ENCODE measurements around the gene ID2.

DNA sequence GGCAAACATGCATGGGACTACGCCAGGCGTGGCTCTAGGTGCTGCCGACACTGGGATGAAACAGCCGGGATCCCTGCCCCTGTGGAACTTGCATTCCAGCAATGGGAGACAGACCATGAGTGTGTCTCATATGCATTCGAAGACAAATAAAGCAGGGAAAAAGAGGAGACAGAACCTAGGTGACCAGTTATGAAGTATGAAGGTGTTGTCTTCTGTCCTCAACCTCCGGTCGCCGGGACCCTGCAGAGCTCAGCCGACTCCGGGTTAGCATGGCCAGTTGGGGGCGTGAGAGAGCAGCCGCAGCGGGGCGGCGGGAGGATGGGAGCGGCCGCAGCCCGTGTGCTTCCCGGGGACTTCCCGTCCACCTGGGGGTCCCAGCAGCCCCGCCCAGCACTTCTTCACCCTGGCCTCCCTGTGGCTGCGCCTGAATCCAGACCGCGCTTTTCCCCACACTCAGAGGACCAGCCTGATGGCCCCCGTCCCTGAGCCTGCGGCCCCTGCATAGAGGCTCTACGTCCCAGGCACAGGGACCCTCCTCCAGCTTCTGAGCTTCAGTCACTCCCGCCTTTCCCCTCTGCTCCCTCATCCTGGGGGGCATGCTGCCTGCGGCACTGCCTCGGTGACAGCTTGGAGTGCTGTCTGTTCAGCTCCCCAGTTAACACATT, 11.4 kb downstream of the ID2 start:
- TF ChIP-seq, protein P1, sequence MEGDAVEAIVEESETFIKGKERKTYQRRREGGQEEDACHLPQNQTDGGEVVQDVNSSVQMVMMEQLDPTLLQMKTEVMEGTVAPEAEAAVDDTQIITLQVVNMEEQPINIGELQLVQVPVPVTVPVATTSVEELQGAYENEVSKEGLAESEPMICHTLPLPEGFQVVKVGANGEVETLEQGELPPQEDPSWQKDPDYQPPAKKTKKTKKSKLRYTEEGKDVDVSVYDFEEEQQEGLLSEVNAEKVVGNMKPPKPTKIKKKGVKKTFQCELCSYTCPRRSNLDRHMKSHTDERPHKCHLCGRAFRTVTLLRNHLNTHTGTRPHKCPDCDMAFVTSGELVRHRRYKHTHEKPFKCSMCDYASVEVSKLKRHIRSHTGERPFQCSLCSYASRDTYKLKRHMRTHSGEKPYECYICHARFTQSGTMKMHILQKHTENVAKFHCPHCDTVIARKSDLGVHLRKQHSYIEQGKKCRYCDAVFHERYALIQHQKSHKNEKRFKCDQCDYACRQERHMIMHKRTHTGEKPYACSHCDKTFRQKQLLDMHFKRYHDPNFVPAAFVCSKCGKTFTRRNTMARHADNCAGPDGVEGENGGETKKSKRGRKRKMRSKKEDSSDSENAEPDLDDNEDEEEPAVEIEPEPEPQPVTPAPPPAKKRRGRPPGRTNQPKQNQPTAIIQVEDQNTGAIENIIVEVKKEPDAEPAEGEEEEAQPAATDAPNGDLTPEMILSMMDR (IDR thresholded peaks at IDR 0.05): no peak
- TF ChIP-seq POLR2A (IDR thresholded peaks at IDR 0.05) (no peak), POLR2AphosphoS5 (IDR thresholded peaks at IDR 0.05; ENCODE audit: insufficient read depth in 1 of 2, low read depth in 1 of 2) (no peak)
